ENCODE results near the gene LINC01488.

Gene LINC01488

GRCh38 chr11:69509846-69510390 is 28.5 kb downstream of the LINC01488 start:
- no peak for DNase-seq (ENCODE audit: low read depth, low spot score)

- peak; percentile 62 for DNase-seq (ENCODE audit: low read depth, low spot score)
Measured at GRCh38 chr11:69510471-69511357, 29.3 kb downstream of the LINC01488 start.

GRCh38 chr11:69511358-69512055 is 30.0 kb downstream of the LINC01488 start:
- peak; percentile 59 for DNase-seq (ENCODE audit: low read depth, low spot score)

- DNase-seq (ENCODE audit: low read depth, low spot score) = no peak
Measured at GRCh38 chr11:69512136-69512535, 30.7 kb downstream of the LINC01488 start.

- DNase-seq (ENCODE audit: low read depth, low spot score) = no peak
Measured at GRCh38 chr11:69512790-69513189, 31.3 kb downstream of the LINC01488 start.

GRCh38 chr11:69513196-69513595 is 31.7 kb downstream of the LINC01488 start:
- DNase-seq (ENCODE audit: low read depth, low spot score) = no peak

- DNase-seq (ENCODE audit: low read depth, low spot score) = no peak
Measured at GRCh38 chr11:69513663-69514224, 32.3 kb downstream of the LINC01488 start.

GRCh38 chr11:69514771-69515170 is 33.3 kb downstream of the LINC01488 start:
- no peak for DNase-seq (ENCODE audit: low read depth, low spot score)

GRCh38 chr11:69515271-69516245 is 34.1 kb downstream of the LINC01488 start:
- no peak for DNase-seq (ENCODE audit: low read depth, low spot score)

GRCh38 chr11:69516526-69516925 is 35.1 kb downstream of the LINC01488 start:
- DNase-seq (ENCODE audit: low read depth, low spot score) = no peak

GRCh38 chr11:69518081-69518950 is 36.9 kb downstream of the LINC01488 start:
- peak; percentile 45 for DNase-seq (ENCODE audit: low read depth, low spot score)

GRCh38 chr11:69520186-69520916 is 38.9 kb downstream of the LINC01488 start:
- no peak for DNase-seq (ENCODE audit: low read depth, low spot score)

GRCh38 chr11:69521457-69521856 is 40.0 kb downstream of the LINC01488 start:
- no peak for DNase-seq (ENCODE audit: low read depth, low spot score)

- DNase-seq (ENCODE audit: low read depth, low spot score) = no peak
Measured at GRCh38 chr11:69523453-69523852, 42.0 kb downstream of the LINC01488 start.

GRCh38 chr11:69524291-69524882 is 42.9 kb downstream of the LINC01488 start:
- peak; percentile 57 for DNase-seq (ENCODE audit: low read depth, low spot score)

- DNase-seq (ENCODE audit: low read depth, low spot score) = no peak
Measured at GRCh38 chr11:69524991-69525411, 43.5 kb downstream of the LINC01488 start.

- DNase-seq (ENCODE audit: low read depth, low spot score) = no peak
Measured at GRCh38 chr11:69525516-69526452, 44.3 kb downstream of the LINC01488 start.

GRCh38 chr11:69526453-69526810 is 45.0 kb downstream of the LINC01488 start:
- DNase-seq (ENCODE audit: low read depth, low spot score) = no peak
